Ovary (tissue), 3 donors: ENCODE data around the gene RNF125.

Experiments used
- CTCF ChIP-seq, 3 donors: fragments of 450-650 bp in 2 of 3; fragments of 200-600 bp in 1 of 3; IDR thresholded peaks; one replicate each; pipeline versions ENCODE4 v1.5.1 to v1.8.0; 2016 to 2022; ENCODE audit warnings: antibody characterized with exemption in 3 of 3, mild to moderate bottlenecking in 1 of 3
- EP300 ChIP-seq: sonication (generic); formaldehyde crosslinking; IDR thresholded peaks from one replicate; pipeline ENCODE4 v1.6.1; 2017; ENCODE audit warnings: antibody characterized with exemption
- POLR2A ChIP-seq: fragments of 450-650 bp; IDR thresholded peaks from one replicate; pipeline ENCODE4 v1.6.1; 2017; ENCODE audit warnings: antibody characterized with exemption, mild to moderate bottlenecking, moderate library complexity
- donor health status: DM: no; HTN: no; CAD: no.

GRCh38 chr18:32095900-32096229 lies 77.2 kb downstream of the RNF125 start:
- TF ChIP-seq POLR2A (no peak), CTCF (IDR thresholded peaks at IDR 0.05) (no peak), EP300 (no peak)
